Left hindlimb (tissue), 1 donor: Measurements from ENCODE around the gene ABHD14A.

ENCODE experiments used
- DNase-seq: peaks from one replicate; pipeline ENCODE4 v3.0.0-alpha.2; 2018

The ABHD14A gene

GRCh38 chr3:52022323-52023100, 47.6 kb downstream of the ABHD14A start:
- DNase-seq, result no peak

- DNase-seq, result no peak
Observed at GRCh38 chr3:52023101-52023770, 48.4 kb downstream of the ABHD14A start.

DNA sequence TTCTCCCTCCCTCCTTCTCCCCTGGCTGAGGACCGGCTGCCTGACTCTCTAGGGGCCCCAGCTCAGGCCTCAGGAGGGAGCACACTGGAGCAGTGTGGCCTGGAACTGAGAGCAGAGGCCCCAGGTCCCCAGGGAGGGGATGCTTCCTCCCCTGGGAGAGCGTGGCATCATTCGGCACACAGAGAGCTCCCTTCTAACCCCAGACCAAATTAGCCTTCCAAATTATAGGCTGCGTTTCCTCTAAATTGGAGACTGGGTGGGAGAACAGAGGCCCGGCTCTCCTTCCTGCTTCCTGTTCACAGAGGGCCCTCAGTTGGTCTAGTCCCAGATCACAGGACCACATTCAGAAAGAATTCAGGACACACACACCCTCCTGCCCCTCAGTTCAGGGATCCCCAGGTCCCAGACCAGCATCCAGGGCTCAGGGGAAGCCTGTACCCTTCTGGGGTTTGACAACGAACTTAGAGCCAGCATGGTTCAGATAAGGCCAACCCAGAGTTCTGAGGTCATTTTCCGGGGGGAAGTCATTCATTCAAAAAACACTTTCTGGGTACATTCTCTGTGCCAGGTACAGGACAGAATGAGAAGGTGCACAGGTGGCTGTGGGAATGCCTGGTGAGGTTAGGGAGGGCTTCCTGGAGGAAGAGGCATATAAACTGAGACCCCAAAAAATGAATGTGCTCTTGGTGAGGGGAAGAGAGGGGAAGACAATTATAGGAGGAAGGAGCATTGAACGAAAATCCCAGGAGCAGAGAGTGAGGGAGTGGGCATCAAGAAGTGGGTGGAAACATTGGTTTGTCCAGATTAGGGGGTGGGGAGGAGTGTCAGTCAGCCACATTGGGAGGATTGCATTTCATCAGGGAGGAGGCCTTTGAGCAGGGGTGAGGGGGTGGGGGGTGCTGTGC, 49.2 kb downstream of the ABHD14A start:
- peak; percentile 67 for DNase-seq

- DNase-seq, result no peak
Observed at GRCh38 chr3:52024765-52025452, 50.0 kb downstream of the ABHD14A start.

DNA sequence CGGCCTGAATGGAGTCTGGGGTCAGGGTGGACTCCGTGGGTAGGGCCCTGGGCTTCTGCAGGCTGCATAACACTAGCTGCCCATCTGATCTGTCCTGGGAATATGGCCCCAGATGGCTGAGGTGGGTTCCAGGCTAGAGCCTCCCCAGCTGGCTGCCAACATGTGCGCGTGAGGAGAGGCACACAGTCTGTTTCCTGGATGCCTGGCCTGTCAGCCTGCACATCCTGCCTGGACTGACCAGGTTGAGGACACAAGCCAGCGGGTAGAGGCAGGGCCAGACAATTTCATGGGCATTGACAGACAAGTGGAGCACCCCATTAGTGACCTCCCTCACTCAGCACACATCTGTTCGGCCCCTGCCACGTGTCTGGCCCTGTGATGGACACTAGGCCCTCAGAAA, 50.6 kb downstream of the ABHD14A start:
- DNase-seq, result no peak

- DNase-seq, result no peak
Observed at GRCh38 chr3:52026041-52026440, 51.2 kb downstream of the ABHD14A start.

DNA sequence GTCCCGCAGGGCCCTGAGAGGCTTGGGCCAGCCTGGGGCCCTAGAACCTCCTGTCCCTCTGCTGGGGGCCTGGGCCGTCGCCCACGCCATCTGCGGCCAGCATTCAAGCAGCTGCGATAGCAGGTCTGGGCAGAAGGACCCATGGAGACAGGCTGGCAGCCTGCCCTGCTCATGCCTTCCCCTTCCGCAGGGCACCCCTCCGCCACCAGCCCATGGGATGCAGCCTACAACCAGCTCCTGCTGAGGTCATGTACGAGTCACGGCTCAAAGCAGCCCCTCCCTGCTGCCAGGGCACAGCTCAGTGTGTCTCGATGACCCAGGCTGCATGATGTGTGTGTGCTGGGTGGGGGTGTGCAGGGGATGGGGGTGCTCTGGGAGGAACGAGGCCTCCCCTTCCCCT, 53.7 kb downstream of the ABHD14A start:
- DNase-seq, result no peak

- no peak for DNase-seq
Observed at GRCh38 chr3:52029053-52029452, 54.2 kb downstream of the ABHD14A start.

DNA sequence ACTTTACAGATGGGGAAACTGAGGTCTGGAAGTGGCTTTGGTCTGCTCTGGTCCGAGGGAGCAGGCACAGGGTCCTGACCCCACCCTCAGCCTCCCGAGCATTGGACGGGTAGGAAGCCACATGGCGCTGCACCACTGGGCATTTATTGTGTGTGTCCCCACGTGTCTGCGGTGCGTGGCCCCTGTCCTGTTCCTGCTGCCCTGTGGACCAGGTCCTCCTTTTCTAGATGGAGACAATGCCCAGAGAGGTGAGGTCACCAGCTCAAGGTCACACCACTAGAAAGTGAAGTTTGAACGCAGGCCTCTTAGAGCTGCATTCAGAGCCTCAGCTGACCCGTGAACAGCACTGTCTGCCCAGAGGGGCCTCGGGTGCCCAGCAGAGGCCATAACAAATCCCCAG, 54.7 kb downstream of the ABHD14A start:
- DNase-seq, result no peak
